GM10248 (cell line): Measurements from ENCODE around the gene LSAMP.

ENCODE experiments used
- CTCF ChIA-PET: fragments of 300-600 bp; sonication (Branson Sonifier 250); formaldehyde crosslinking; extraction: SDS; loops from one replicate; lab custom pipeline; 2021; ENCODE audit warnings: antibody characterized with exemption; lab: Yijun Ruan, JAX
- POLR2A ChIA-PET: fragments of 350-650 bp; sonication (Branson Sonifier 250); formaldehyde crosslinking; extraction: SDS; loops from one replicate; lab custom pipeline; 2020; ENCODE audit warnings: antibody characterized with exemption; lab: Yijun Ruan, JAX
- DNase-seq: peaks from one replicate; pipeline ENCODE4 v3.0.0; 2012; ENCODE audit errors: extremely low spot score
- CTCF ChIP-seq: IDR thresholded peaks from 2 replicates; pipeline ENCODE4 v1.5.1; 2012; ENCODE audit warnings: mild to moderate bottlenecking, low read depth; ENCODE audit errors: extremely low read depth, missing control alignments, control extremely low read depth

The LSAMP gene

GRCh38 chr3:115823083-115823482 lies 622.2 kb downstream of the LSAMP start:
- TF ChIP-seq CTCF: no peak

GRCh38 chr3:115822579-115822978 lies 622.7 kb downstream of the LSAMP start:
- CTCF ChIA-PET: interaction anchor here (0.7 to 8.2 kb wide), 7 partner anchors 8 to 935 kb away, joined by 3 to 37 read pairs (median 3); no protein-coding TSS in a partner anchor
- POLR2A ChIA-PET: no interaction called here
- no peak for TF ChIP-seq CTCF
- DNase-seq: no peak

More at GRCh38 chr3:115823083-115823482, 622.2 kb downstream of the LSAMP start:
- ChIA-PET POLR2A (no interaction called here), CTCF (interaction anchor here (1.1 to 8.2 kb wide), 4 partner anchors 9 to 935 kb away, joined by 3 to 37 read pairs (median 13); no protein-coding TSS in a partner anchor)
- DNase-seq: no peak

- peak; percentile 100 for TF ChIP-seq CTCF
- ChIA-PET POLR2A (no interaction called here), CTCF (interaction anchor here (0.7 to 2.0 kb wide), 14 partner anchors 9 to 1456 kb away, joined by 3 to 11 read pairs (median 3); no protein-coding TSS in a partner anchor)
- peak; percentile 65 for DNase-seq
Observed at GRCh38 chr3:115819785-115820384, 625.4 kb downstream of the LSAMP start.

GRCh38 chr3:115814778-115815380 lies 630.4 kb downstream of the LSAMP start:
- peak; percentile 91 for TF ChIP-seq CTCF
- CTCF ChIA-PET: interaction anchor here (0.6 to 3.1 kb wide), 18 partner anchors 9 to 1395 kb away, joined by 3 to 37 read pairs (median 4); no protein-coding TSS in a partner anchor
- peak; percentile 39 for DNase-seq
- POLR2A ChIA-PET: no interaction called here

GRCh38 chr3:115814006-115814405 lies 631.3 kb downstream of the LSAMP start:
- TF ChIP-seq CTCF: no peak
- DNase-seq: no peak
- POLR2A ChIA-PET: no interaction called here
- CTCF ChIA-PET: interaction anchor here (0.9 to 3.1 kb wide), 4 partner anchors 9 to 18 kb away, joined by 3 to 37 read pairs (median 4); no protein-coding TSS in a partner anchor

GRCh38 chr3:115808816-115809215 lies 636.5 kb downstream of the LSAMP start:
- DNase-seq: no peak
- CTCF ChIA-PET: interaction anchor here (1.0 to 1.5 kb wide), 3 partner anchors 12 to 25 kb away, joined by 3 read pairs; no protein-coding TSS in a partner anchor
- POLR2A ChIA-PET: no interaction called here
- no peak for TF ChIP-seq CTCF
